ENCODE results near the gene PRKN. TPM values are rescaled to one million over a fixed set of nuclear protein-coding genes. Genes with fewer than 3 reads are reported as not detected.

The PRKN gene
- total RNA-seq, 1 experiment from 2014 or later = 0.34 TPM

DNA sequence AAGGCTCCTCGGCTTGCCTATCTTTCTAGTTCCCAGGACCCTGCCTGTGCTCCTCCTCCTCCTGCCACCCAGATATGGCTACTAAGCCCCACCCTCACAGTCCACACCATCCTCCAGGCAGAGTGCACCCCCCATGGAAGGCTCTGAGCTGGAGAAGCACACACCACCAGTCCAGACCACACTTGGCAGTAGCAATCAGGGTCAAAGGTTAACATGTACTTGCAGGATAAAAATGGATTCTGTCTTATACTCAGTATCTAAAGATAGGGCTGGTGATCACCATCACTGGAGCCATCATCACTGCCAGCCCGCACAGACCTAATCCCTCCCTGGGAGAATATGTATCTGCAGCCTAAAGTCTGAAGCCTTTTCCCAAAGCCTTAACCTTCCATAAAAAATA is 83.4 kb downstream of the PRKN start:
- no peaks in the 10 kb centered on the region for H3K4me1 Mint-ChIP-seq (ENCODE audit: low read depth, unreplicated experiment)
- Histone ChIP-seq H3K4me3 (ENCODE audit: low read depth, low read length) (no peak overlapping the region), H3K9me3 (no peaks in the 10 kb centered on the region), H3K36me3 (ENCODE audit: control insufficient read depth, insufficient read depth, low read length) (no peaks in the 10 kb centered on the region), H3K4me1 (no peaks in the 10 kb centered on the region), H3K27me3 (replicated peaks; ENCODE audit: control insufficient read depth, insufficient read depth, low read length) (no peaks in the 10 kb centered on the region)
- H3K9me3 Mint-ChIP-seq (ENCODE audit: unreplicated experiment) = no peaks in the 10 kb centered on the region
- H3K4me3 Mint-ChIP-seq (ENCODE audit: unreplicated experiment) = no peak overlapping the region
- no peaks in the 10 kb centered on the region for H3K27me3 Mint-ChIP-seq (ENCODE audit: insufficient read depth, unreplicated experiment)
- no peak for DNase-seq
- H3K36me3 Mint-ChIP-seq (ENCODE audit: insufficient read depth, unreplicated experiment) = no peaks in the 10 kb centered on the region
- POLR2A ChIA-PET = no interaction called here
- no peak overlapping the region for H3K27ac Mint-ChIP-seq (ENCODE audit: unreplicated experiment)
- CTCF ChIA-PET = no interaction called here
- TF ChIP-seq, protein P1, sequence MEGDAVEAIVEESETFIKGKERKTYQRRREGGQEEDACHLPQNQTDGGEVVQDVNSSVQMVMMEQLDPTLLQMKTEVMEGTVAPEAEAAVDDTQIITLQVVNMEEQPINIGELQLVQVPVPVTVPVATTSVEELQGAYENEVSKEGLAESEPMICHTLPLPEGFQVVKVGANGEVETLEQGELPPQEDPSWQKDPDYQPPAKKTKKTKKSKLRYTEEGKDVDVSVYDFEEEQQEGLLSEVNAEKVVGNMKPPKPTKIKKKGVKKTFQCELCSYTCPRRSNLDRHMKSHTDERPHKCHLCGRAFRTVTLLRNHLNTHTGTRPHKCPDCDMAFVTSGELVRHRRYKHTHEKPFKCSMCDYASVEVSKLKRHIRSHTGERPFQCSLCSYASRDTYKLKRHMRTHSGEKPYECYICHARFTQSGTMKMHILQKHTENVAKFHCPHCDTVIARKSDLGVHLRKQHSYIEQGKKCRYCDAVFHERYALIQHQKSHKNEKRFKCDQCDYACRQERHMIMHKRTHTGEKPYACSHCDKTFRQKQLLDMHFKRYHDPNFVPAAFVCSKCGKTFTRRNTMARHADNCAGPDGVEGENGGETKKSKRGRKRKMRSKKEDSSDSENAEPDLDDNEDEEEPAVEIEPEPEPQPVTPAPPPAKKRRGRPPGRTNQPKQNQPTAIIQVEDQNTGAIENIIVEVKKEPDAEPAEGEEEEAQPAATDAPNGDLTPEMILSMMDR (IDR thresholded peaks at IDR 0.05; ENCODE audit: insufficient read depth in 1 of 2, low read depth in 1 of 2, low read length in 1 of 2, severe bottlenecking in 1 of 2, unreplicated experiment in 1 of 2) = no peak
- intact Hi-C loops (cut with micrococcal nuclease; ENCODE audit: unreplicated experiment) = no loop called here
- no TSS peak for BruUV-seq (replicated peaks)

DNA sequence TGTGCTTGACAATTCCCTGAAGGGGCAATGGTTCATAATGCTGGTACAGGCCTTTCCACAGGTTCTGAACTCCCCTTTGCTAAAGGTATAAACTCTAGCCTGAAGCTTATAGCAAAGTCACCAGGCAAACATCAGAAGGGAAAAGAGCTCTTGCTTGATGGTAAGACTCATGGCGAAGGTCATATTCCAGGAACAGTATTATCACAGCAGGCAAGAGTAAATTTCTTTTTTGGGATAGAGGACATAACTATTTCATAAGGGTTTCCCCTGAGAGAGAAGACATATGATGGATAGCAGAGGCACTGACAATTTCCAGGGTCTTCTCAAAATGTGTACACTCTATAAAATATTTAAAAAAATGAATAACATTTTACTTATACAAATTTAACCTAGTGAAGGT is 86.8 kb downstream of the PRKN start:
- H3K4me1 ChIP-seq = no peaks in the 10 kb centered on the region
- H3K27me3 ChIP-seq (replicated peaks; ENCODE audit: control insufficient read depth, insufficient read depth, low read length) = no peaks in the 10 kb centered on the region
- CTCF ChIA-PET = no interaction called here
- no peaks in the 10 kb centered on the region for H3K36me3 ChIP-seq (ENCODE audit: control insufficient read depth, insufficient read depth, low read length)
- Mint-ChIP-seq H3K36me3 (ENCODE audit: insufficient read depth, unreplicated experiment) (no peaks in the 10 kb centered on the region), H3K27ac (ENCODE audit: unreplicated experiment) (no peak overlapping the region), H3K9me3 (ENCODE audit: unreplicated experiment) (no peaks in the 10 kb centered on the region), H3K4me3 (ENCODE audit: unreplicated experiment) (no peak overlapping the region), H3K4me1 (ENCODE audit: low read depth, unreplicated experiment) (no peaks in the 10 kb centered on the region), H3K27me3 (ENCODE audit: insufficient read depth, unreplicated experiment) (no peaks in the 10 kb centered on the region)
- no TSS peak for BruUV-seq (replicated peaks)
- no peak for DNase-seq
- POLR2A ChIA-PET = no interaction called here
- TF ChIP-seq, protein P1 (IDR thresholded peaks at IDR 0.05; ENCODE audit: insufficient read depth in 1 of 2, low read depth in 1 of 2, low read length in 1 of 2, severe bottlenecking in 1 of 2, unreplicated experiment in 1 of 2) = no peak
- intact Hi-C loops (cut with micrococcal nuclease; ENCODE audit: unreplicated experiment) = no loop called here
- H3K4me3 ChIP-seq (ENCODE audit: low read depth, low read length) = no peak overlapping the region
- no peaks in the 10 kb centered on the region for H3K9me3 ChIP-seq

DNA sequence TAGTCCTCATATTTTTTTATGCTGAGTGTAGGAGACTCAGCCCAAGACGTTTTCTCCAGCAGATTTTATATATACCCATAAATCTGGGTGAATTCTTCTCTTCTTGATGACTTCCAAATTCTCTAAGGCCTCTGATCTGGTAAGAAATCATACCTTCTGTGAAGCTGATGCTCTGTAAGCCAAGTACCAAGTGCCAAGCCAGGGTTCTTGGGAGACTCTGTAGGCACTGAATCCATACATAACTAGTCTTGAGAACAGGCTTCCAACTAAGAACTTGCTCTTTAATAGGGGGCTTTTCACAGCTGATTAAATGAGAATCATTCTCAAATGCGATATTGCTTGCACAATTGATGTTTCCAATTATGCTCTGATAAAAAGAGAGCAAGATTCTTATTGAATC is 87.6 kb downstream of the PRKN start:
- POLR2A ChIA-PET = no interaction called here
- Mint-ChIP-seq H3K4me3 (ENCODE audit: unreplicated experiment) (no peak overlapping the region), H3K27me3 (ENCODE audit: insufficient read depth, unreplicated experiment) (no peaks in the 10 kb centered on the region), H3K36me3 (ENCODE audit: insufficient read depth, unreplicated experiment) (no peaks in the 10 kb centered on the region), H3K27ac (ENCODE audit: unreplicated experiment) (no peak overlapping the region), H3K9me3 (ENCODE audit: unreplicated experiment) (no peaks in the 10 kb centered on the region), H3K4me1 (ENCODE audit: low read depth, unreplicated experiment) (no peaks in the 10 kb centered on the region)
- Histone ChIP-seq H3K4me1 (no peaks in the 10 kb centered on the region), H3K27me3 (replicated peaks; ENCODE audit: control insufficient read depth, insufficient read depth, low read length) (no peaks in the 10 kb centered on the region), H3K36me3 (ENCODE audit: control insufficient read depth, insufficient read depth, low read length) (no peaks in the 10 kb centered on the region), H3K9me3 (no peaks in the 10 kb centered on the region), H3K4me3 (ENCODE audit: low read depth, low read length) (no peak overlapping the region)
- DNase-seq = no peak
- CTCF ChIA-PET = no interaction called here
- intact Hi-C loops (cut with micrococcal nuclease; ENCODE audit: unreplicated experiment) = no loop called here
- BruUV-seq (replicated peaks) = no TSS peak
- TF ChIP-seq, protein P1 (IDR thresholded peaks at IDR 0.05; ENCODE audit: insufficient read depth in 1 of 2, low read depth in 1 of 2, low read length in 1 of 2, severe bottlenecking in 1 of 2, unreplicated experiment in 1 of 2) = no peak
